Fibroblast of the aortic adventitia (primary cell): ENCODE data around the gene VPS45. TPM values are rescaled to one million over a fixed set of nuclear protein-coding genes. Genes with fewer than 3 reads are reported as not detected.

Experiments
- DNase-seq: peaks from one replicate; pipeline ENCODE4 v3.0.0-alpha.2; 2010; ENCODE audit warnings: low read depth
- H3K4me3 ChIP-seq: 2 replicates; pipeline ENCODE4 v1.5.1; 2011; ENCODE audit warnings: low read depth, mild to moderate bottlenecking, control low read depth, low read length, moderate library complexity
- CTCF ChIP-seq: IDR thresholded peaks from 2 replicates; pipeline ENCODE4 v1.5.1; 2011; ENCODE audit warnings: mild to moderate bottlenecking, low read length, control low read depth, inconsistent platforms; ENCODE audit not compliant: insufficient read depth
- total RNA-seq: library from RNA; depleted of rRNA; stranded (reverse); fragments of >200 nt; gene quantifications from 2 replicates; pipeline ENCODE4 v1.2.3, GENCODE V29; 2012; ENCODE audit warnings: low replicate concordance

The VPS45 gene
- total RNA-seq, 1 donor = 47.8 TPM

GRCh38 chr1:150083907-150084306, 16.3 kb downstream of the VPS45 start:
- no peak overlapping the region for H3K4me3 ChIP-seq
- DNase-seq = no peak
- TF ChIP-seq CTCF = no peak

GRCh38 chr1:150085406-150085805, 17.8 kb downstream of the VPS45 start:
- DNase-seq = no peak
- TF ChIP-seq CTCF = no peak
- H3K4me3 ChIP-seq = no peak overlapping the region

GRCh38 chr1:150087415-150087814, 19.8 kb downstream of the VPS45 start:
- H3K4me3 ChIP-seq = no peak overlapping the region
- no peak for TF ChIP-seq CTCF
- no peak for DNase-seq

DNA sequence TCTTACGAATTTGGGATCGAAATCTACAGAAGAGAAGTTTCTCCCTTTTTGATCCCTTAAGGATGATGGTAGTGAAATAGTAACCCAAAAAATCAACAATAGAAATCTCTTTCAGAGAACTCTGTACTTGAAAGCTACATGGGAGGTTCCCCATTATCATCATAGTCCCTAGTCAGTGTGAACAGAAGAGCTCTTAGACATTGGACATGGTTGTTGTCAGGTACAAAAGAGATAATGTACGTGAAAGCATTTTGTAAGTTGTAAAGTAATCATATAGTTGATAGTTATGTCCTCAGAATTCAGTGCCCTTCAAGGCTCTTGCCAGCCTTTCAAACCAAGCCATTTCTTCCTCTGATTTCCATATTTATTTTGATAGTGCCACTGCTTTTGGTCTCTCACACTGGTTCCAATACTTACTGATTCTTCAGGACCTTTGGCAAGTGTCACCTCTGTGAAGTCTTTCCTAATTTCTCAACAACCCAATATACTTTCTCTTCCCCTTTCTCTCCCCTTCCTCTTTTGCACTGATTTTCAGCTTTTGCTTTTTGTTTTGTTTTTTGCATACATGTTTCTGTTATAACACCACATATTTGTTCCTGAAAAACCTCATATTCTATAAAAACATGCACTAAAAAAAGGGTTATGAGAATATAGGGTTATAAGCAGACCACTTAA, 22.4 kb downstream of the VPS45 start:
- H3K4me3 ChIP-seq = no peak overlapping the region
- DNase-seq = no peak
- no peak for TF ChIP-seq CTCF

DNA sequence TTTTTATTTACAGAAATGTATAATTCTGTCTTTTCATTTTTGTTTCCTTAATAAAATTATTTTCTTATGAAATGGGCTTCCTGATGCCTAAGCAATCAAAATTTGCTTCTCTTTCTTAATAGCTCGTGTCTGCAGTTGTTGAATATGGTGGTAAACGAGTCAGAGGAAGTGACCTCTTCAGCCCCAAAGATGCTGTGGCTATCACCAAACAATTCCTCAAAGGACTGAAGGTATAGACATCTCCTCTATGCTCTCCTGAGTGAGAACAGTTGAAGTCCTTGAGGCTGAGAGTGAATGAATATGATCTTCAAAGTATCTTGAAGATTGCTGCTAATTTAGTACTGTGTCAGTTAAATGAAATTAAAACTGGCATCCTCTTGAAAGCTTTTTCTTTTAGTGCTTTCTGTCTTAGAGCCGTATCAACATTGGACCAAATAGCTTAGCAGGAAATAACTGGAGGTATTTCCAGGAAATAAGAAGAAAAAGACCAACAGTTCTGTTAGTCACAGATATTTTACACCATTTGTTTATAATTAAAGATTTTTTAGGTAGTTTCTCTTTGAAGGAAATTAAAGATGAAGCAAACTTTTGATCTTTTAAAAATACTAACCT, 24.7 kb downstream of the VPS45 start:
- no peak for DNase-seq
- no peak for TF ChIP-seq CTCF
- H3K4me3 ChIP-seq = no peak overlapping the region

DNA sequence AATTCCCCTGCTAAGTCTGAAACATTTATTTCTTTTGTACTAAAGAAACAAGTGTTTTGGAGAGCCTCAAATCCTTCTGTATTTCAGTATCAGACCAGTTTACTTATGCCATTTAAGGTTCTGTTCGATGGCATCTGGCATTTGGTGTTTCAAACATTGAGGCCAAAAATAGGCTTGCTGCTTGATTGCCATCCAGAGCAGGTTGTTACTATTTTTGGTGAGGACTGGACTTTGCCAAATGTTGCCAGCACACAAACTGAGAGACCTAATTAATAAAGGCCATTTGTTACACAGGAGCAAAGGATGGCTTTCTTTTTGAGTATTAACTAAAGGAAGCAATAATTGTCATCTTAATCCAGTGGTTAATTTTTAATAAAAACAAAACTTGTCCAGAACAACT, 26.2 kb downstream of the VPS45 start:
- DNase-seq = no peak
- TF ChIP-seq CTCF = no peak
- no peak overlapping the region for H3K4me3 ChIP-seq
